ENCODE data around the gene PAQR5. TPM values are rescaled to one million over a fixed set of nuclear protein-coding genes. Genes with fewer than 3 reads are reported as not detected.

The PAQR5 gene
- total RNA-seq, 1 experiment from 2014 or later: 2.0 TPM

- in situ Hi-C loops (cut with HindIII; ENCODE audit: low pct_unique_long_range_greater_than_20kb, low sequenced_read_pairs): no loop called here
- H3K36me3 ChIP-seq (ENCODE audit: control insufficient read depth, insufficient read depth, low read length): peaks cover 63% of the 10 kb centered on the region
- ATAC-seq (no peak), DNase-seq (ENCODE audit: low read depth, low spot score) (no peak)
- TF ChIP-seq TCF7L2 (IDR thresholded peaks at IDR 0.05; ENCODE audit: low read depth, low read length) (no peak), REST (IDR thresholded peaks at IDR 0.05; ENCODE audit: insufficient read depth in 1 of 2, low read depth in 2 of 2, low read length in 1 of 2) (no peak)
- TF ChIP-seq, protein P1, sequence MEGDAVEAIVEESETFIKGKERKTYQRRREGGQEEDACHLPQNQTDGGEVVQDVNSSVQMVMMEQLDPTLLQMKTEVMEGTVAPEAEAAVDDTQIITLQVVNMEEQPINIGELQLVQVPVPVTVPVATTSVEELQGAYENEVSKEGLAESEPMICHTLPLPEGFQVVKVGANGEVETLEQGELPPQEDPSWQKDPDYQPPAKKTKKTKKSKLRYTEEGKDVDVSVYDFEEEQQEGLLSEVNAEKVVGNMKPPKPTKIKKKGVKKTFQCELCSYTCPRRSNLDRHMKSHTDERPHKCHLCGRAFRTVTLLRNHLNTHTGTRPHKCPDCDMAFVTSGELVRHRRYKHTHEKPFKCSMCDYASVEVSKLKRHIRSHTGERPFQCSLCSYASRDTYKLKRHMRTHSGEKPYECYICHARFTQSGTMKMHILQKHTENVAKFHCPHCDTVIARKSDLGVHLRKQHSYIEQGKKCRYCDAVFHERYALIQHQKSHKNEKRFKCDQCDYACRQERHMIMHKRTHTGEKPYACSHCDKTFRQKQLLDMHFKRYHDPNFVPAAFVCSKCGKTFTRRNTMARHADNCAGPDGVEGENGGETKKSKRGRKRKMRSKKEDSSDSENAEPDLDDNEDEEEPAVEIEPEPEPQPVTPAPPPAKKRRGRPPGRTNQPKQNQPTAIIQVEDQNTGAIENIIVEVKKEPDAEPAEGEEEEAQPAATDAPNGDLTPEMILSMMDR (IDR thresholded peaks at IDR 0.05): no peak
- intact Hi-C loops (cut with micrococcal nuclease; ENCODE audit: unreplicated experiment): no loop called here
- no peak overlapping the region for H3K4me3 ChIP-seq (ENCODE audit: low read depth in 2 of 2, low read length in 2 of 2)
- H3K27me3 ChIP-seq (ENCODE audit: control insufficient read depth, insufficient read depth, low read length): no peaks in the 10 kb centered on the region
- BruUV-seq (replicated peaks): no TSS peak
- H3K9me3 ChIP-seq (ENCODE audit: control insufficient read depth, insufficient read depth, low read depth, low read length): no peaks in the 10 kb centered on the region
- ChIA-PET POLR2A (no interaction called here), CTCF (no interaction called here)
- H3K27ac ChIP-seq (ENCODE audit: low read length): no peak overlapping the region
- no peaks in the 10 kb centered on the region for H3K4me1 ChIP-seq (ENCODE audit: control insufficient read depth, insufficient read depth, low read length)
Observed at GRCh38 chr15:69424001-69424400, 125.3 kb downstream of the PAQR5 start.

DNA sequence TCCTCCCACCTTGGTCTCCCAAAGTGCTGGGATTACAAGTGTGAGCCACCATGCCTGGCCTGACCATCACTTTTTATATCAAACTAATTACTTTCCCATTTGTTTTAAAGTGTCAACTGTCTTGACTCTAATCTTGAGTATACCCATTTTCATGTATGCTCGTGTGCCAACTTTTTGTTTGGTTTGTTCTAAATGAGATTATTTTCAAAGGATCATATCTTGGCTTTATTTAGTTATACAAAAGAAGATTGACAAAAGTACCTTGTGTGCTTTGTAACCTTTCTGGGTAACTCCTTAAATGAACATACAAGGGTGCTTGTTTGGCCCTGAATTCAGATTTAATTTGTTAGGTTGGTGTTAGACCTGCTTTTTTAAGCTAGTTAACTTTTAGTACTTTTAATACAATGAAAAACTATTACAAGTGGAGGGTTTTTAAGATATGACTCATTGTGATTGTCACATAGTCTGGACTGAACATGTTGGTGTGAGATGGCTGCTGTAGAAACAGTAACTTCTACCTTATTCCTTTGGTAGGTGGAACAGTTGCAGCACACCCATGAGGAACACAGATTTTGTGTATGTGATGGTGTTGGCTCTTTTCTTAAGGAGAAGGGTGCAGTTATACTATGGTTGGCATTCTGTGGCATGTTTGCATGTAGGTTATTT is 126.2 kb downstream of the PAQR5 start:
- ChIA-PET CTCF (no interaction called here), POLR2A (no interaction called here)
- in situ Hi-C loops (cut with HindIII; ENCODE audit: low pct_unique_long_range_greater_than_20kb, low sequenced_read_pairs) (no loop called here), intact Hi-C loops (cut with micrococcal nuclease; ENCODE audit: unreplicated experiment) (no loop called here)
- no TSS peak for BruUV-seq (replicated peaks)
- no peak for ATAC-seq
- no peak overlapping the region for H3K4me3 ChIP-seq (ENCODE audit: low read depth in 2 of 2, low read length in 2 of 2)
- H3K27ac ChIP-seq (ENCODE audit: low read length): no peak overlapping the region
- H3K36me3 ChIP-seq (ENCODE audit: control insufficient read depth, insufficient read depth, low read length): peaks cover 58% of the 10 kb centered on the region
- no peaks in the 10 kb centered on the region for H3K9me3 ChIP-seq (ENCODE audit: control insufficient read depth, insufficient read depth, low read depth, low read length)
- H3K27me3 ChIP-seq (ENCODE audit: control insufficient read depth, insufficient read depth, low read length): no peaks in the 10 kb centered on the region
- no peak for TF ChIP-seq SIN3A (IDR thresholded peaks at IDR 0.05; ENCODE audit: borderline replicate concordance, insufficient read depth, low read depth, low read length)
- TF ChIP-seq TCF7L2 (IDR thresholded peaks at IDR 0.05; ENCODE audit: low read depth, low read length): no peak
- TF ChIP-seq POLR2AphosphoS5 (IDR thresholded peaks at IDR 0.05; ENCODE audit: low read depth, low read length): no peak
- no peak for TF ChIP-seq REST (IDR thresholded peaks at IDR 0.05; ENCODE audit: insufficient read depth in 1 of 2, low read depth in 2 of 2, low read length in 1 of 2)
- TF ChIP-seq, protein P1 (IDR thresholded peaks at IDR 0.05): no peak
- DNase-seq (ENCODE audit: low read depth, low spot score): no peak
- H3K4me1 ChIP-seq (ENCODE audit: control insufficient read depth, insufficient read depth, low read length): no peaks in the 10 kb centered on the region
